ENCODE results near the gene TTI1. TPM values are rescaled to one million over a fixed set of nuclear protein-coding genes. Genes with fewer than 3 reads are reported as not detected.

TTI1 gene
- total and polyA plus RNA-seq, 2 of the 13 experiments (the other 11 are each of a cell fraction or from before 2014, with no cell fraction given): 22.9 to 39.8 TPM

GRCh38 chr20:37984018-37984785 is 49.1 kb downstream of the TTI1 start (continued):
- TF ChIP-seq ZNF83 (CRISPR knock-in tag; IDR thresholded peaks at IDR 0.05; ENCODE audit: borderline replicate concordance): peak; percentile 43; the same call in 1 of the 2 replicates
- no peak for TF ChIP-seq SKIL (CRISPR knock-in tag; IDR thresholded peaks at IDR 0.05; ENCODE audit: borderline replicate concordance)
- TF ChIP-seq ZFP41 (CRISPR knock-in tag; IDR thresholded peaks at IDR 0.05; ENCODE audit: borderline replicate concordance): 0 out of 2 replicates have a peak, but pooled peaks have one; percentile 17
- TF ChIP-seq SP4 (CRISPR knock-in tag; IDR thresholded peaks at IDR 0.05): peak; percentile 68
- no peak for TF ChIP-seq DRAP1 (CRISPR knock-in tag; IDR thresholded peaks at IDR 0.05)
- peak; percentile 42; the same call in 1 of the 2 replicates for TF ChIP-seq RAD21 (CRISPR knock-in tag; IDR thresholded peaks at IDR 0.05)
- TF ChIP-seq ZNF407 (CRISPR knock-in tag; IDR thresholded peaks at IDR 0.05; ENCODE audit: not compliant biosample characterization): peak; percentile 49
- TF ChIP-seq ZNF552 (CRISPR knock-in tag; IDR thresholded peaks at IDR 0.05; ENCODE audit: borderline replicate concordance): no peak
- peak; percentile 76; the same call in 1 of the 2 replicates for TF ChIP-seq ZSCAN5A (CRISPR knock-in tag; IDR thresholded peaks at IDR 0.05; ENCODE audit: borderline replicate concordance)
- TF ChIP-seq JDP2 (CRISPR knock-in tag; IDR thresholded peaks at IDR 0.05; ENCODE audit: borderline replicate concordance): no peak
- TF ChIP-seq ZNF546 (CRISPR knock-in tag; conservative IDR thresholded peaks at IDR 0.05): no peak
- no peak for TF ChIP-seq PHB2 (IDR thresholded peaks at IDR 0.05; ENCODE audit: partially characterized antibody)
- TF ChIP-seq IRF1 (CRISPR knock-in tag; IDR thresholded peaks at IDR 0.05; ENCODE audit: low read depth): no peak

All from HepG2 (cell line).